ENCODE data around the gene ELF4. TPM values are rescaled to one million over a fixed set of nuclear protein-coding genes. Genes with fewer than 3 reads are reported as not detected.

The ELF4 gene
- total and polyA plus RNA-seq, 9 of the 15 experiments (the other 6 are each of a cell fraction or from before 2014, with no cell fraction given), result 5.9 to 55.8 (median 25.2) TPM

- TF ChIP-seq NCOA4 (IDR thresholded peaks at IDR 0.05; ENCODE audit: partially characterized antibody) (no peak), SNAPC5 (CRISPR knock-in tag; IDR thresholded peaks at IDR 0.05) (no peak), DPF2 (IDR thresholded peaks at IDR 0.05) (no peak), PHF20 (IDR thresholded peaks at IDR 0.05; ENCODE audit: partially characterized antibody) (no peak), FUS (optimal IDR thresholded peaks at IDR 0.05; ENCODE audit: low read depth, low read length) (no peak), TARDBP (IDR thresholded peaks at IDR 0.05) (no peak), SP1 (CRISPR knock-in tag; IDR thresholded peaks at IDR 0.05) (no peak), SMARCB1 (IDR thresholded peaks at IDR 0.05; ENCODE audit: insufficient read length, low read depth) (no peak), POLR2A (conservative IDR thresholded peaks at IDR 0.05) (no peak), HMGXB4 (CRISPR knock-in tag; IDR thresholded peaks at IDR 0.05) (no peak)
Measured at GRCh38 chrX:130093271-130093670, 17.0 kb downstream of the ELF4 start (continued).

GRCh38 chrX:130091980-130092522 is 18.2 kb downstream of the ELF4 start:
- POLR2A ChIA-PET, result interaction anchor here (0.6 to 0.9 kb wide), 2 partner anchors 45 to 813 kb away, joined by 3 to 4 read pairs; no protein-coding TSS in a partner anchor
- no peak for TF ChIP-seq MCM2 (IDR thresholded peaks at IDR 0.05; ENCODE audit: low read depth)
- peak; percentile 47 for TF ChIP-seq RBFOX2 (IDR thresholded peaks at IDR 0.05; ENCODE audit: low read depth, low read length)
- TF ChIP-seq ARID1B (IDR thresholded peaks at IDR 0.05), result 0 out of 2 replicates have a peak, but pooled peaks have one; percentile 28
- 0 out of 2 replicates have a peak, but pooled peaks have one; percentile 37 for TF ChIP-seq ARID4B (CRISPR knock-in tag; IDR thresholded peaks at IDR 0.05)
- peak; percentile 53 for TF ChIP-seq CREM (IDR thresholded peaks at IDR 0.05; ENCODE audit: low read depth)
- TF ChIP-seq POLR2AphosphoS5 (IDR thresholded peaks at IDR 0.05; ENCODE audit: control insufficient read depth, insufficient read depth, low read depth, low read length), result peak; percentile 52; the same call in 1 of the 2 replicates
- no peak for TF ChIP-seq BMI1 (IDR thresholded peaks at IDR 0.05; ENCODE audit: low read length)
- TF ChIP-seq ZNF717 (CRISPR knock-in tag; IDR thresholded peaks at IDR 0.05), result no peak

More at GRCh38 chrX:130091980-130092522, 18.2 kb downstream of the ELF4 start:
- WGBS (ENCODE audit: insufficient coverage, low coverage, missing lambda C conversion rate), result 3% methylated on average over 7 of the region's 10 CpGs
- H3K9ac ChIP-seq (ENCODE audit: insufficient read depth in 1 of 2, low read depth in 2 of 2, low read length in 2 of 2), result peak overlapping the region; percentile 43 to 85
- H3K4me1 ChIP-seq (replicated peaks in 1 of 2; ENCODE audit: control insufficient read depth in 2 of 2, insufficient read depth in 2 of 2, low read length in 2 of 2), result peaks cover 36 to 37% of the 10 kb centered on the region in 2 experiments
- no peak overlapping the region; the same call in 1 of the 2 replicates for H3K4me3 ChIP-seq
- peak; percentile 57 for FAIRE-seq
- peak; percentile 72 to 88 (median 80) for DNase-seq (ENCODE audit: extremely low read depth in 1 of 4, low spot score in 3 of 4)
- ATAC-seq, result peak; percentile 96
- CTCF ChIA-PET (ENCODE audit: low intra/inter-chr PET ratio), result no interaction called here
- H3K27me3 ChIP-seq (ENCODE audit: control insufficient read depth in 2 of 2, insufficient read depth in 2 of 2, low read length in 2 of 2), result no peaks in the 10 kb centered on the region
- BruUV-seq (replicated peaks), result no TSS peak
- intact Hi-C loops (cut with micrococcal nuclease) (no loop called here), in situ Hi-C loops (cut with MboI) (no loop called here)
- H3K79me2 ChIP-seq (ENCODE audit: control insufficient read depth, insufficient read depth, low read length), result peaks cover 81% of the 10 kb centered on the region
- H3K9me3 ChIP-seq (replicated peaks; ENCODE audit: control insufficient read depth, insufficient read depth, low read depth, low read length), result no peaks in the 10 kb centered on the region
- H4K20me1 ChIP-seq (replicated peaks; ENCODE audit: control insufficient read depth, insufficient read depth, low read length), result peaks cover 3% of the 10 kb centered on the region
- peaks cover 14% of the 10 kb centered on the region; the same call in 1 of the 3 replicates for H3K36me3 ChIP-seq (ENCODE audit: control insufficient read depth, insufficient read depth, low read length)
- H2AFZ ChIP-seq (ENCODE audit: low read depth, low read length), result peak overlapping the region; percentile 43; the same call in 1 of the 2 replicates
- H3K4me2 ChIP-seq (ENCODE audit: insufficient read depth, low read length), result peak overlapping the region; percentile 68
- peak overlapping the region; percentile 74 for H3K27ac ChIP-seq (ENCODE audit: extremely low read depth, low read depth, low read length)
- no peaks in the 10 kb centered on the region for H3K9me1 ChIP-seq (ENCODE audit: control insufficient read depth, insufficient read depth, low read length)

Measured in K562 (cell line).